ENCODE data around the gene CNPY1. TPM values are rescaled to one million over a fixed set of nuclear protein-coding genes. Genes with fewer than 3 reads are reported as not detected.

The CNPY1 gene
- polyA plus RNA-seq, 2 of the 4 experiments (the other 2 are of a cell fraction) = not detected

GRCh38 chr7:155550916-155551315, 4.6 kb upstream of the CNPY1 start:
- H3K9me3 ChIP-seq = no peaks in the 10 kb centered on the region
- no peak overlapping the region for H3K4me2 ChIP-seq
- DNase-seq (ENCODE audit: low read depth in 1 of 2, low spot score in 1 of 2) = no peak
- CTCF ChIA-PET = no interaction called here
- WGBS (ENCODE audit: missing lambda C conversion rate) = 81% methylated on average over 12 of the region's 12 CpGs
- TF ChIP-seq HES2 (IDR thresholded peaks at IDR 0.05) (no peak), JUNB (IDR thresholded peaks at IDR 0.05) (no peak), NR3C1 (IDR thresholded peaks at IDR 0.05) (no peak), RCOR1 (IDR thresholded peaks at IDR 0.05; ENCODE audit: low read depth, low read length) (no peak), TFCP2L1 (CRISPR knock-in tag; IDR thresholded peaks at IDR 0.05) (no peak), HEYL (CRISPR knock-in tag; IDR thresholded peaks at IDR 0.05) (no peak), HOXA7 (CRISPR knock-in tag; IDR thresholded peaks at IDR 0.05) (no peak)
- FAIRE-seq = no peak
- POLR2A ChIA-PET = no interaction called here
- no peak overlapping the region for H3K4me3 ChIP-seq
- H3K27ac ChIP-seq = no peak overlapping the region
- no peaks in the 10 kb centered on the region for H3K4me1 ChIP-seq
- ATAC-seq = no peak

GRCh38 chr7:155549226-155549625, 2.9 kb upstream of the CNPY1 start:
- WGBS (ENCODE audit: missing lambda C conversion rate) = 60% methylated on average over 10 of the region's 10 CpGs
- CTCF ChIA-PET = no interaction called here
- DNase-seq (ENCODE audit: low read depth in 1 of 2, low spot score in 1 of 2) (no peak), FAIRE-seq (no peak), ATAC-seq (no peak)
- no peak overlapping the region for H3K4me2 ChIP-seq
- H3K4me3 ChIP-seq = no peak overlapping the region
- no peak overlapping the region for H3K27ac ChIP-seq
- H3K4me1 ChIP-seq = no peaks in the 10 kb centered on the region
- POLR2A ChIA-PET = no interaction called here
- no peaks in the 10 kb centered on the region for H3K9me3 ChIP-seq
- no peak for TF ChIP-seq RAD21 (conservative IDR thresholded peaks at IDR 0.05 in 1 of 2, IDR thresholded peaks at IDR 0.05 in 1 of 2)
- no peak for TF ChIP-seq NPAS2 (CRISPR knock-in tag; IDR thresholded peaks at IDR 0.05; ENCODE audit: borderline replicate concordance)
- TF ChIP-seq MAX (IDR thresholded peaks at IDR 0.05) = no peak
- TF ChIP-seq HMGXB4 (CRISPR knock-in tag; IDR thresholded peaks at IDR 0.05; ENCODE audit: borderline replicate concordance) = no peak

GRCh38 chr7:155547161-155547791, 917 bp upstream of the CNPY1 start:
- ChIA-PET CTCF (interaction anchor here (0.9 to 4.2 kb wide), 4 partner anchors 13 to 620 kb away, joined by 3 to 21 read pairs (median 4); no protein-coding TSS in a partner anchor), POLR2A (no interaction called here)
- Histone ChIP-seq H3K9me3 (no peaks in the 10 kb centered on the region), H3K4me2 (no peak overlapping the region), H3K4me1 (no peaks in the 10 kb centered on the region), H3K27ac (no peak overlapping the region), H3K4me3 (no peak overlapping the region)
- DNase-seq (ENCODE audit: low read depth in 1 of 2, low spot score in 1 of 2) = no peak
- TF ChIP-seq ELK1 (IDR thresholded peaks at IDR 0.05; ENCODE audit: low read depth, low read length) = no peak
- TF ChIP-seq MAX (IDR thresholded peaks at IDR 0.05) = no peak
- no peak for TF ChIP-seq SREBF2 (IDR thresholded peaks at IDR 0.05)
- TF ChIP-seq TFCP2L1 (CRISPR knock-in tag; IDR thresholded peaks at IDR 0.05) = no peak
- no peak for TF ChIP-seq NR3C1 (IDR thresholded peaks at IDR 0.05)
- no peak for TF ChIP-seq RCOR1 (IDR thresholded peaks at IDR 0.05; ENCODE audit: low read depth, low read length)
- no peak for TF ChIP-seq HOXA7 (CRISPR knock-in tag; IDR thresholded peaks at IDR 0.05)
- no peak for TF ChIP-seq HOXB5 (CRISPR knock-in tag; IDR thresholded peaks at IDR 0.05)
- TF ChIP-seq HMGXB4 (CRISPR knock-in tag; IDR thresholded peaks at IDR 0.05; ENCODE audit: borderline replicate concordance) = no peak
- no peak for TF ChIP-seq EHMT2 (IDR thresholded peaks at IDR 0.05; ENCODE audit: low read depth)
- ATAC-seq = no peak
- no peak for FAIRE-seq
- WGBS (ENCODE audit: missing lambda C conversion rate) = 68% methylated on average over 12 of the region's 12 CpGs
